IPS-NIHi7 (cell line): ENCODE data around the gene FGFR4.

Experiments used
- DNase-seq: peaks from one replicate; pipeline ENCODE4 v3.0.0; 2012; ENCODE audit warnings: mixed read lengths; ENCODE audit errors: extremely low spot score

Gene FGFR4

DNA sequence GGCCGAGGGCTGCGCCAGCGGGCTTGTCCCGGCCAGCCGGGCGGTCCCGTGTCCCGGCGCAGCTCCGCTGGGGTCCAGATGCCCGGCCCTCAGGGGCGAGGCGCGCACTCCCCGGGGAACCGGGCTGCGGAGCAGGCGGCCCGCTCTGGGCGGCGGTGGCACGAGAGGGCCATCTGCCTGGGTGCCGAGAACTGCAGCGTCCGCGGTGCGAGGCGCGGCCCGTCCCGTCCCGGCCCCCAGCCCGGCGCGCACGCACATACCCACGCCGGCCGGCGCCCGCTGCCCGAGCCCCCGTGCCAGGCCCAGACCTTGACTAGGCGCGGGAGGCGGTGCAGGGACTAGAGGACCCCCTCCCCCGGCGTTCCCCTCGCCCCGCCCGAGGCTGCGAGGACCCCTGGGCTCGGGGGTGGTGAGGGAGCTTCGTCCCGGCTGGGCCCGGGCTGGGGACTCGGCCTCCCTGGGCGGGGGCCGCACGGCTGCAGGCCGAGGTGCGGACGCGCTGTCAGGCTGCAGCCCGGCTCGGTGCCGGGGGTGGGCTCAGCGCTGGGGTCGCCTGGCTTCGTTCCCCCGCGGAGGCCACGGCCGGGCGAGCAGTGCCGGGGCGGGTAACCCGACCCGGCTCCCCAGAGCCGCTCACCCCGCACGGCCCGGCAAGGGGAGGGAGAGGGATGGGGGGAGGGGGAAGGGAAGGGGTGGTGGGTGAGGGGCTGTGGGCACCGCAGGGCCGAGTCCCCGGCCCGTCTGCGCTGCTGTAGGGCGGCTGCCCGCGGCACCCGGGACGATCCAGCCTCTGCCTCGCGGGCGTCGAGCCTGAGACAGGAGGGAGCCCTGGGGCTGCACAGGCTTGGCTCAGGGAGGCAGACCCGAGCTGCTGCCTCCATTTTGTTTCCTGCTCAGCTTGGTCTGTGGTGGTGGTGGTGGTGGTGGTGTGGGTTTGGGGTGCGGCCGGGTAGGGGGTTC is 45.7 kb downstream of the FGFR4 start:
- peak; percentile 55 for DNase-seq

DNA sequence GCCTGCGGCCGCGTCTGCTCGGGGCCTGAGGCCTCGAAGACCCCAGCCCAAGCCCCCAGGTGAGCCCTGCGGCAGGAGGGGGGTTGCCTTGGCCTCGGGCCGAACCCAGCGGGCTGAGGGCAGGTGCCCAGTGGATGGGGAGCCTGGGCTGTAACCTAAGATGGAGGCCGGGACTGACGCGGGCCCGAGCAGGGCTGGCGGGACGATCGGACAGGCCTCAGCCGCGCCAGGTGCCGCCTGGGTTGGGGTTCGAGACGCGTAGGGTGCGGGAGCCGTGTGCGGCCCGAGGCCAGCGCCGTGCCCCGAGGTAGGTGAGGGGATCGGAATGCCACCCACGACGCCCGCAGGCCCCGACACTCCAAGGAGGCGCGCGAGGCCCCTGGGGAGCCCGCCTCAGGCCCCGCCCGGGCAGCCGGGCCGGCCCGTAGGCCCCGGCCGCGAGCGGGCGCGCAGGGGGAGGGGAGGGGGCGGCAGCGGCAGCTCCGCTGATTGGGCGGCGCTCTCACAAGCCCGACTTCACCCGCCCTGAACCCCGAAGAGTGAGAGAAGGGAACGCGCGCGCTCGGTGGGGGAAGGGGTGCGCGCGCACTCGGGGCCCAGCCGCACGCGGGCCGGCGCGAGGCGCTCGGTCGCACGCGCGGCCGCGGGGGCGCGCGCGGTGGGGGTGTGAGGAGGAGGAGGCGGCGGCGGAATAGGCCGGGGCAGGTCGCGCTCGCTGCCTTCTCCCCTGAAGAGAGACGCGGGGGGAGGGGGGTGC is 46.6 kb downstream of the FGFR4 start, which contains the start of gene NSD1:
Gene NSD1 (plus strand): TSS at position 678 of the 757 bp plus-strand sequence. CDS start 1,331 bp downstream, outside the sequence.
- DNase-seq: peak; percentile 88

DNA sequence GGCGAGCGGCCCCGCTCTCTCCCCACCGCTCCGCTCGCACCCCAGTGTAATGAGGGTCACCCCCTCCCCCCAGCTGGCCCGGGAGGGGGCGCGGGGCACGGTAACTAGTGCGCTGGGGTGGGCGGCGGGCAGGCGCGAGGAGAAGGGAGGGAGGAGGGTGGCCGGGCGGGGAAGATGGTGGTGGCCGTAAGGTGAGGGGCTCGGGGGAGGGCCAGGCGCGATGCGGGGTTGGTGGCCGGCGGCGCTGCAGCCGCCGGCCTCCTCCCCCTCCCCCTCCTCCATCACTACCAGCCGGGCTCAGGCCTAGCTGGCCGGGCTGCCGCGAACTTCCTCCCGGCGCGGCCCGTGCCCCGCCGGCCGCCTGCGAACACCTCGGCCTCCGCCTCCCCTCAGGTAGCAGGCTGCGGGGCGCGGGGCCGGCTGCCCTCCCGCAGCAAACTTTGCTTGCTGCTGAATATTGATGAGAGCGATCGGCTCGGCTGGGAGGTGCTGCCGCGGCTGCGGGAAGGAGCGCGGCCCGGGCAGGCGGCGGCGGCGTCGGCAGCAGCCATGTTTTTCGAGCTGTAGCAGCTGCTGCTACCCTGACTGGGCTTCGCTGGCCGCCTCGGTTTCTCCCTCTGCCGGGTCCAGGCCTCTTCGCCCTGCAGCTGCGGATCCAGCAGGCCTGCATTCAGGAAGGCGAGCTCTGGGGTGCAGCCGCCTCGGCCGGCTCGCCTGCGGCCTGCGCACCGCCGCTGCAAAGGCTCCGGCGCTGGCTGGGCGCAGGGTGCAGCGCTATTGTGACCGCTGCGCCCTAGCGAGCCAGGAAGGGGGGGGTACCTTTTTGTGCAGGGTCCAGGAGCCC is 47.4 kb downstream of the FGFR4 start:
- DNase-seq: peak; percentile 75

DNA sequence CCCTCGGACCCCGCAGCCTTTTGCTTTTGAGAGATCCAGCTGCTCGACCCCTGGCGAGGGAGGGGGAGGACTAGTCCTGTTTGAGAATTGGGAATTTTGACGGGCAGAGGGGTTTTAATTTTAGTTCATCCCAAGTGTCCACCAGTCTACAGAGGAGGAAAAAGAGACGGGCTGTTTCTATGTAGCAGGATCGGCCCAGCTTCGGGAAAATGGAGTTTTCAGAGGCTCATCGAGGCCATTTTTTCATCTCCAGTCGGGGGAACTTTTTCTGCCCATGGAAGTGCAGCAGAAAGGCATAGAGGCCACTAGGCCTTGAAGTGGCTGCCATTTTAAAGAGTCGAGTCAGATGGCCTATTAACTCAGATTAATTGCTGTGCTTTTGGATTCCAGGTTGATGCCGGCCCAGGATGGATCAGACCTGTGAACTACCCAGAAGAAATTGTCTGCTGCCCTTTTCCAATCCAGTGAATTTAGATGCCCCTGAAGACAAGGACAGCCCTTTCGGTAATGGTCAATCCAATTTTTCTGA is 48.0 kb downstream of the FGFR4 start:
- no peak for DNase-seq

DNA sequence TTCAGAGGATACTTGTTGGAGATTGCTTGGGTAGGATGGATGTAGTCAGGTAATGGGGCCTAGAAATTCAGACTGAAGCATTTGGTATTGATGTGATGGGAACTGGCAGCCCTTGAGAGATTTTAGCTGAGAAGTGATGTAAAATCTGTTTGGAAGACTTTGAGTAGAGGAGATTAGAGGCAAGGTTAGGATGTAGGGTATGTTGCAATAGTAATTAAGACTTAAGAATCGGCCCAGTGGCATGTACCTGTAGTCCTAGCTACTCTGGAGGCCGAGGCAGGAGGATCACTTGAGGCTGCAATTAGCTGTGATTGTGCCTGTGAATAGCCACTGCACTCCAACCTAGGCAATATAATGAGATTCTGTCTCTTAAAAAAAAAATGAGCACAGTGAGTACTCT is 53.6 kb downstream of the FGFR4 start:
- DNase-seq: no peak

DNA sequence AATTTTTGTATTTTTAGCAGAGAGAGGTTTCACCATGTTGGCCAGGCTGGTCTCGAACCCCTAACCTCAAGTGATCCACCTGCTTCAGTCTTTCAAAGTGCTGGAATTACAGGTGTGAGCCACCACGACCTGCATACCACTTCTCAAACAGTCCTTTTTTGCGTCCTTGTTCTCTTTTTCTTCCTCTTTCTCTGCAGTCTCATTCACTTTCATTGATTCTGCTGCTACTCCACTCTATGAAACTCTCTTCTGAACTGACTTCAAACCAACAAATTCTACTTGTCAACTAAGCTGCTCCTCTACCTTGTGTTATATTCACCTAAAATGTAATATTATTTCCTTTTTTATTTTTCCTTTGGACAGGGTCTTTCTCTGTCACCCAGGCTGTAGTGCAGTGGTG is 54.8 kb downstream of the FGFR4 start:
- DNase-seq: no peak

DNA sequence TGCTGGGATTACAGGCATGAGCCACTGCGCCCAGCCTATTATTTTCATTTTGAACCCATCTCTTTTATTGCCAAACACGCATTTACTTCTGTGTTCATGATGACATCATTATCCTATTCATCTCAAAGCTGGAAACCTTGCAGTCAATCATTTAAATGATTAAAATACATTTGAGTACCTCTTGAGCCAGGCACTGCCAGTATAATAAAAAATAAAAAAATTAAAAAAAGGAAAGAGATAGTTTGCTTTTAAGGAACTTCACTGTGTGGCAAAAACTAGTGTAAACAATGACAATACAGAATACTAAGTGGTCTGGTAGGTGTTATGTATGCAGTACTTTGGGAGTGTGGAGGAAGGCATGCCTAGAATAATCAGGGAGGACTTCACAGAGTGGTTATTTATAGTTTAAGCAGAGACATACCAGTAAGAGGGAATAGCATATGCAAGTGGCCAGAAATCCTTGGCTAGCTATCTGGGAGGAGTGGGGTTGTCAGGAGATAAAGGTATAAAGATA is 55.4 kb downstream of the FGFR4 start:
- no peak for DNase-seq

DNA sequence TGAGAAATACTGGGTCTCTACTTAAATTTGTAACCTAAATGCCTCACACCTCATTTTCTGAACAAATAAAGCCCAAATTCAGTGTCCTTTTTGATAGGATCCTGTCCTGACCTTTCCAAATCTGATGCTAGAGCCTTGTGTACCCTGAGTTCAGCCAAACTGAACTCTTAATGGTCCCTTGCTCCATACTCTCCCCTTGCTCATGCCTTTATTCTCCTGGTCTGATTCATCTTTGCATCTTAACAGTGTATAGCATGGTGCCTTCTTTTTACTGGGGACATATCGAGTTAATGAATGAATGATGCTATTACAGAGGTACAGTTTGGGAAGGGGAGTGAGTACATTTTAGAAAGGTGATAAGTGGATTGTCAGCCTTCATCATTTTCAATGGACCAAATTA is 56.1 kb downstream of the FGFR4 start:
- DNase-seq: no peak

DNA sequence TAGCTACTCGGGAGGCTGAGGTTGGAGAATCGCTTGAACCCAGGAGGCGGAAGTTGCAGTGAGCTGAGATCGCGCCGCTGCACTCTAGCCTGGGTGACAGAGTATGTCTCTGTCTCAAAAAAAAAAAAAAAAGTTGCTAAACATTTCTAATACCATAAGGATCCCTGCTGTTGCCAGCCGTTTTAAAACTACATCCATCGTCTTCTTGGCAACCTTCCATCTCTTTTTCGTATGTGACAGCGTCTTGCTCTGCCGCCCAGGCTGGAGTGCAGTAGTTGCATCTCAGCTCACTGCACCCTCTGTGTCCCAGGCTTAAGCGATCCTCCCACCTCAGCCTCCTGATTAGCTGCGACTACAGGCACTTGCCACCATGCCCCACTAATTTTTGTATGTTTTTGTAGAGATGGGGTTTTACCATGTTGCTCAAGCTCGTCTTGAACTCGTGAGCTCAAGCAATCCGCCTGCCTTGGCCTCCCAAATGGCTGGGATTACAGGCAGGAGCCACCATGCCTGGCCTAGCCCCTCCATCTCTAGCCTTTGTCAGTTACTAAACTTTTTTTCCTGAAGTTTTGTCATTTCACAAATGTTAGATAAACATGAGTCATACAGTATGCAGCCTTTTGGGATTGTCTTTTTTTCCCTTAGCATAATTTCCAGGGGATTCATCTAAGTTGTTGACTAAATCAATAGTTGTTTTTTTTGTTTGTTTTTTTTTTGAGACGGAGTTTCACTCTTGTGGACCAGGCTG is 60.4 kb downstream of the FGFR4 start:
- no peak for DNase-seq
